Measurements from ENCODE around the gene KLF2. TPM values are rescaled to one million over a fixed set of nuclear protein-coding genes. Genes with fewer than 3 reads are reported as not detected.

Gene KLF2
- total and polyA plus RNA-seq, 12 donors, result 2.2 to 52.3 (median 23.2) TPM

DNA sequence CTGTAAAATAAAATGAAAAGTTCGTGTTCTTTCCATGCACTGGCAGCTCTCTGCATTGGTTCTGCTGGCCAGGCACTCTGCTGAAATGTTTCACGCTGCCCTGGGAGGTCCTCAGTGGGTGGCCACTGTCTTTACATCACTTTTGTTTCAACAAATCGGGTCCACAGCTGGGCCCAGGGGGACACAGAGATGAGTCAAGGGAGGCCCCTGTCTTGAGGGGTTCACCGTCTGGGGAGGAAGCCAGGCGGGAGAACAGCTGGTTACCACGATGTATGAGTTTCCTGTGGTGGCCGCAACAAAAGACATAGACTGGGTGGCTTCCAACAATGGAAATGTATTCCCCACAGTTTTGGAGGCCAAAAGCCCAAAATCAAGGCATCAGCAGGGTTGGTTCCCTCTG is 5.1 kb upstream of the KLF2 start:
- Histone ChIP-seq H3K4me1 (replicated peaks in 1 of 2) (peaks cover 10 to 28% of the 10 kb centered on the region in 2 donors), H3K27ac (no peak overlapping the region), H3K4me3 (no peak overlapping the region), H3K36me3 (replicated peaks in 1 of 2) (no peaks in the 10 kb centered on the region), H3K9me3 (replicated peaks in 1 of 3) (no peaks in the 10 kb centered on the region), H3K27me3 (no peaks in the 10 kb centered on the region)
- WGBS, 4 donors, result 58 to 74% (median 65%) methylated on average over 7 of the region's 7 CpGs
- TF ChIP-seq, protein P1, sequence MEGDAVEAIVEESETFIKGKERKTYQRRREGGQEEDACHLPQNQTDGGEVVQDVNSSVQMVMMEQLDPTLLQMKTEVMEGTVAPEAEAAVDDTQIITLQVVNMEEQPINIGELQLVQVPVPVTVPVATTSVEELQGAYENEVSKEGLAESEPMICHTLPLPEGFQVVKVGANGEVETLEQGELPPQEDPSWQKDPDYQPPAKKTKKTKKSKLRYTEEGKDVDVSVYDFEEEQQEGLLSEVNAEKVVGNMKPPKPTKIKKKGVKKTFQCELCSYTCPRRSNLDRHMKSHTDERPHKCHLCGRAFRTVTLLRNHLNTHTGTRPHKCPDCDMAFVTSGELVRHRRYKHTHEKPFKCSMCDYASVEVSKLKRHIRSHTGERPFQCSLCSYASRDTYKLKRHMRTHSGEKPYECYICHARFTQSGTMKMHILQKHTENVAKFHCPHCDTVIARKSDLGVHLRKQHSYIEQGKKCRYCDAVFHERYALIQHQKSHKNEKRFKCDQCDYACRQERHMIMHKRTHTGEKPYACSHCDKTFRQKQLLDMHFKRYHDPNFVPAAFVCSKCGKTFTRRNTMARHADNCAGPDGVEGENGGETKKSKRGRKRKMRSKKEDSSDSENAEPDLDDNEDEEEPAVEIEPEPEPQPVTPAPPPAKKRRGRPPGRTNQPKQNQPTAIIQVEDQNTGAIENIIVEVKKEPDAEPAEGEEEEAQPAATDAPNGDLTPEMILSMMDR (IDR thresholded peaks at IDR 0.05), result no peak
- TF ChIP-seq POLR2A (IDR thresholded peaks at IDR 0.05), result no peak
- intact Hi-C loops (cut with DNase I), result no loop called here
- DNase-seq, result peak in 3 of 7 donors; percentile 24 to 60 (median 44)

DNA sequence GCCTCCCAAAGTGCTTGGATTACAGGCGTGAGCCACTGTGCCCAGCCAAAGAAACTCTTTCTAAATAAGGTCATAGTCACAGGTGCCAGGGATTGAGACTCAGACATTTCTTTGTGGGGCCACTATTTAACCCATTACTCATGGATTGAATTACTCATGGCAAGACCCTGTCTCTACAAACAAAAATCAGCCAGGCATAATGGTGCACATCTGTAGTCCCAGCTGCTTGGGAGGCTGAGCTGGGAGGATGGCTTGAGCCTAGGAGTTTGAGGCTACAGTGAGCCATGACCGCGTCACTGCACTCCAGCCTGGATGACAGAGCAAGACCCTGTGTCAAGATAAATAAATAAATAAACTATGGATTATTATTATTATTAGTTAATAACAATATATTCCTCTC is 3.6 kb upstream of the KLF2 start:
- no peaks in the 10 kb centered on the region for H3K36me3 ChIP-seq (replicated peaks in 1 of 2)
- TF ChIP-seq POLR2A (IDR thresholded peaks at IDR 0.05), result no peak
- TF ChIP-seq, protein P1 (IDR thresholded peaks at IDR 0.05), result no peak
- H3K27ac ChIP-seq, result no peak overlapping the region
- no peak for DNase-seq
- H3K9me3 ChIP-seq (replicated peaks in 1 of 3), result no peaks in the 10 kb centered on the region
- WGBS, 4 donors, result 91 to 100% (median 97%) methylated on average over 2 to 3 of the region's 3 CpGs
- no peaks in the 10 kb centered on the region for H3K27me3 ChIP-seq
- H3K4me3 ChIP-seq, result no peak overlapping the region
- intact Hi-C loops (cut with DNase I), result loop anchor here (10.0 kb wide), 1 partner anchor 66 kb away; no protein-coding TSS in a partner anchor
- H3K4me1 ChIP-seq (replicated peaks in 1 of 2), result peaks cover 10 to 16% of the 10 kb centered on the region in 2 donors

DNA sequence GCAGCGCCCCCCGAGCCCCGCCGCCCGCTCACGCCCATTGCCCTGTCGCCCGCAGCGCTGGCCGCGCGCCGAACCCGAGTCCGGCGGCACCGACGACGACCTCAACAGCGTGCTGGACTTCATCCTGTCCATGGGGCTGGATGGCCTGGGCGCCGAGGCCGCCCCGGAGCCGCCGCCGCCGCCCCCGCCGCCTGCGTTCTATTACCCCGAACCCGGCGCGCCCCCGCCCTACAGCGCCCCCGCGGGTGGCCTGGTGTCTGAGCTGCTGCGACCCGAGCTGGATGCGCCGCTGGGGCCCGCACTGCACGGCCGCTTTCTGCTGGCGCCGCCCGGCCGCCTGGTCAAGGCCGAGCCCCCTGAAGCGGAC is 518 bp downstream of the KLF2 start:
- H3K4me3 ChIP-seq, result peak overlapping the region in 3 of 4 donors; percentile 33 to 95 (median 94)
- H3K9me3 ChIP-seq (replicated peaks in 1 of 3), result no peaks in the 10 kb centered on the region
- intact Hi-C loops (cut with DNase I), result loop anchor here (10.0 kb wide), 1 partner anchor 70 kb away; no protein-coding TSS in a partner anchor
- TF ChIP-seq, protein P1 (IDR thresholded peaks at IDR 0.05), result peak in 3 of 6 experiments; percentile 9 to 26 (median 21)
- no peak for TF ChIP-seq POLR2A (IDR thresholded peaks at IDR 0.05)
- peak overlapping the region in 4 of 5 donors; percentile 89 to 98 (median 93) for H3K27ac ChIP-seq
- peaks cover 0 to 23% of the 10 kb centered on the region in 2 donors for H3K4me1 ChIP-seq (replicated peaks in 1 of 2)
- WGBS, 4 donors, result 0 to 1% (median 0%) methylated on average over 2 to 52 of the region's 52 CpGs; no CpG with 5 or more reads in 1 of the 4 donors
- peaks cover 0 to 18% of the 10 kb centered on the region in 2 donors for H3K36me3 ChIP-seq (replicated peaks in 1 of 2)
- peak in 5 of 7 donors; percentile 39 to 60 (median 52) for DNase-seq
- H3K27me3 ChIP-seq, result no peaks in the 10 kb centered on the region

DNA sequence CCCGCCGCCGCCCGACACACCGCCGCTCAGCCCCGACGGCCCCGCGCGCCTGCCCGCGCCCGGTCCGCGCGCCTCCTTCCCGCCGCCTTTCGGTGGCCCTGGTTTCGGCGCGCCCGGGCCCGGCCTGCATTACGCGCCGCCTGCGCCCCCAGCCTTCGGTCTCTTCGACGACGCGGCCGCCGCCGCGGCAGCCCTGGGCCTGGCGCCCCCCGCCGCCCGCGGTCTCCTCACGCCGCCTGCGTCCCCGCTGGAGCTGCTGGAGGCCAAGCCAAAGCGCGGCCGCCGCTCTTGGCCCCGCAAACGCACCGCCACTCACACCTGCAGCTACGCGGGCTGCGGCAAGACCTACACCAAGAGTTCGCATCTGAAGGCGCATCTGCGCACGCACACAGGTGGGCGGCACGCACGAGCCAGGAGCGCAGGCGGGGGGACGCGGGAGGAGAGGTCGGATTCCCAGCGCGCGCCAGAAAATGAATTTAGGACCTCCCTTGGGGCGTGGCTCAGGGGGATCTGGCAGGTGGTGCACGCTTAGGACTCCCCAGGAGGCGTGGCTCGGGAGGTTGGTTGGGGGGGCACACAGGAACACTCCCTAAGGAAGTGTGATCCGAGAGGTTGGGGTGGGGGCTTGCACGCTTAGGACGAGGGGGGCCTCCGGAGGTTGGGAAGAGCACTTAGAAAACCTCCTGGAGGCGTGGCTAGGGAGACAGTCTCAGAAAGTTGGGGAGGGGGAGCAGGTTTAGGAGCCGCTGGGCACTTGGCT is 1.2 kb downstream of the KLF2 start:
- H3K9me3 ChIP-seq (replicated peaks in 1 of 3), result no peaks in the 10 kb centered on the region
- WGBS, 4 donors, result 12 to 48% (median 18%) methylated on average over 11 to 82 of the region's 82 CpGs
- H3K4me3 ChIP-seq, result peak overlapping the region in 3 of 4 donors; percentile 11 to 95 (median 19)
- peaks cover 0 to 23% of the 10 kb centered on the region in 2 donors for H3K4me1 ChIP-seq (replicated peaks in 1 of 2)
- peak in 5 of 7 donors; percentile 33 to 66 (median 43) for DNase-seq
- H3K27ac ChIP-seq, result peak overlapping the region in 4 of 5 donors; percentile 71 to 98 (median 82)
- TF ChIP-seq, protein P1 (IDR thresholded peaks at IDR 0.05), result no peak
- no peak for TF ChIP-seq POLR2A (IDR thresholded peaks at IDR 0.05)
- intact Hi-C loops (cut with DNase I), result loop anchor here (10.0 kb wide), 1 partner anchor 71 kb away; no protein-coding TSS in a partner anchor
- peaks cover 0 to 18% of the 10 kb centered on the region in 2 donors for H3K36me3 ChIP-seq (replicated peaks in 1 of 2)
- H3K27me3 ChIP-seq, result no peaks in the 10 kb centered on the region
